GM12878 (cell line): ENCODE measurements around the gene CORO1C. TPM values are rescaled to one million over a fixed set of nuclear protein-coding genes. Genes with fewer than 3 reads are reported as not detected.

Source experiments
- ATAC-seq: fragments of 200-7000 bp; cut with Tn5 transposase; 3 replicates; pipeline ENCODE4 v1.9.1; 2020; ENCODE audit warnings: mild to moderate bottlenecking, moderate library complexity
- BruUV-seq: library from RNA; stranded (reverse); fragments of 400-500 nt; replicated peaks from 2 replicates; lab custom pipeline; 2021; lab: Mats Ljungman, UMichigan
- CTCF ChIA-PET: fragments of 300-600 bp; sonication (Branson Sonifier 250); formaldehyde crosslinking; extraction: SDS; loops from one replicate; lab custom pipeline; 2021; ENCODE audit warnings: inconsistent platforms; lab: Yijun Ruan, JAX
- POLR2A ChIA-PET: fragments of 350-600 bp; formaldehyde crosslinking; extraction: SDS; loops from one replicate; lab custom pipeline; 2021; ENCODE audit warnings: inconsistent platforms; lab: Charles Lee
- RAD21 ChIA-PET: fragments of 300-600 bp; sonication (Branson Sonifier 250); formaldehyde crosslinking; loops from one replicate; lab custom pipeline; 2023; ENCODE audit warnings: antibody characterized with exemption; ENCODE audit not compliant: unreplicated experiment; lab: Charles Lee
- SMC1A ChIA-PET: fragments of 300-600 bp; sonication (Branson Sonifier 250); formaldehyde crosslinking; loops from one replicate; lab custom pipeline; 2023; ENCODE audit not compliant: unreplicated experiment, uncharacterized antibody; lab: Charles Lee
- DNase-seq: peaks from one replicate; pipeline ENCODE4 v3.0.0-alpha.2; 2011; ENCODE audit warnings: low read depth, low spot score
- FAIRE-seq: peaks from 3 replicates; lab custom pipeline; 2011; peaks lifted over from hg19 to GRCh38; lab: Jason Lieb, UNC
- H2AFZ ChIP-seq: 2 replicates; pipeline ENCODE4 v1.6.0; 2011; ENCODE audit warnings: low read depth, low read length, control low read depth; ENCODE audit not compliant: control insufficient read depth
- H3K27ac ChIP-seq: 2 replicates; pipeline ENCODE4 v1.5.1; 2011; ENCODE audit warnings: control low read depth; ENCODE audit not compliant: control insufficient read depth, insufficient read depth
- H3K27me3 ChIP-seq, 2 experiments: replicated peaks in 1 of 2; 2 replicates each; pipeline versions ENCODE4 v1.6.0 to v1.6.1; 2011; ENCODE audit warnings: low read length in 1 of 2; ENCODE audit not compliant: control insufficient read depth in 2 of 2, insufficient read depth in 2 of 2
- H3K36me3 ChIP-seq, 2 experiments: 2 replicates each; pipeline ENCODE4 v1.5.1; 2011; ENCODE audit warnings: low read length in 1 of 2; ENCODE audit not compliant: control insufficient read depth in 2 of 2, insufficient read depth in 2 of 2
- H3K4me1 ChIP-seq: 2 replicates; pipeline ENCODE4 v1.6.1; 2011; ENCODE audit warnings: mild to moderate bottlenecking, low read length, moderate library complexity, mixed read lengths; ENCODE audit not compliant: control insufficient read depth, insufficient read depth
- H3K4me2 ChIP-seq: 2 replicates; pipeline ENCODE4 v1.6.0; 2011; ENCODE audit warnings: control low read depth; ENCODE audit not compliant: control insufficient read depth, insufficient read depth
- H3K4me3 ChIP-seq: fragments of 200-600 bp; sonication (generic); 2 replicates; pipeline ENCODE4 v1.5.1; 2016
- H3K79me2 ChIP-seq: 2 replicates; pipeline ENCODE4 v1.6.0; 2011; ENCODE audit warnings: low read length; ENCODE audit not compliant: control insufficient read depth, insufficient read depth
- H3K9ac ChIP-seq: 2 replicates; pipeline ENCODE4 v1.8.0; 2011; ENCODE audit warnings: low read length, control low read depth, mixed read lengths; ENCODE audit not compliant: control insufficient read depth, insufficient read depth
- H3K9me3 ChIP-seq: replicated peaks from 3 replicates; pipeline ENCODE4 v1.5.1; 2011; ENCODE audit warnings: mild to moderate bottlenecking, low read length; ENCODE audit not compliant: control insufficient read depth, insufficient read depth
- H4K20me1 ChIP-seq: 2 replicates; pipeline ENCODE4 v1.6.0; 2011; ENCODE audit not compliant: control insufficient read depth, insufficient read depth
- DPF2 ChIP-seq: fragments of 450-650 bp; IDR thresholded peaks from 2 replicates; pipeline ENCODE4 v1.6.1; 2017; ENCODE audit warnings: mild to moderate bottlenecking
- GATAD2B ChIP-seq: fragments of 450-650 bp; conservative IDR thresholded peaks from 2 replicates; pipeline ENCODE4 v1.6.1; 2017; ENCODE audit warnings: low read depth, mild to moderate bottlenecking, moderate library complexity
- IKZF1 ChIP-seq: fragments of 450-650 bp; conservative IDR thresholded peaks from 2 replicates; pipeline ENCODE4 v1.6.1; 2017; ENCODE audit warnings: antibody characterized with exemption, mild to moderate bottlenecking
- LARP7 ChIP-seq: fragments of 450-650 bp; IDR thresholded peaks from 2 replicates; pipeline ENCODE4 v1.6.1; 2017; ENCODE audit warnings: mild to moderate bottlenecking
- MYC ChIP-seq: IDR thresholded peaks from 2 replicates; pipeline ENCODE4 v1.6.1; 2011; ENCODE audit warnings: mild to moderate bottlenecking, low read length, moderate library complexity, inconsistent platforms; ENCODE audit not compliant: insufficient read depth, insufficient replicate concordance, insufficient read length, severe bottlenecking
- RUNX3 ChIP-seq: IDR thresholded peaks from 2 replicates; pipeline ENCODE4 v1.6.1; 2012; ENCODE audit warnings: low read length, inconsistent platforms
- SMAD5 ChIP-seq: IDR thresholded peaks from 2 replicates; pipeline ENCODE4 v1.6.1; 2016; ENCODE audit warnings: antibody characterized with exemption, low read depth
- SPI1 ChIP-seq: IDR thresholded peaks from 2 replicates; pipeline ENCODE4 v1.6.1; 2011; ENCODE audit warnings: low read depth, mild to moderate bottlenecking, low read length, moderate library complexity, borderline replicate concordance; ENCODE audit not compliant: insufficient read depth
- STAT3 ChIP-seq: IDR thresholded peaks from 2 replicates; pipeline ENCODE4 v1.6.1; 2011; ENCODE audit warnings: low read depth, low read length, improper control_type of control experiment
- TCF12 ChIP-seq: IDR thresholded peaks from 2 replicates; pipeline ENCODE4 v1.6.1; 2011; ENCODE audit warnings: low read depth, mild to moderate bottlenecking, low read length
- WGBS: methylation state at CpG from one replicate; pipeline ENCODE4 v1.1.6; 2016; ENCODE audit warnings: low lambda C conversion rate; ENCODE audit not compliant: insufficient replicate concordance, insufficient coverage; ENCODE audit errors: missing lambda C conversion rate; 5-methylcytosine and 5-hydroxymethylcytosine counted together
- in situ Hi-C: fragments of 300-500 bp; cut with MboI; formaldehyde crosslinking; loops from 9 replicates; pipeline ENCODE4 v1.14.3; 2018; ENCODE audit warnings: mixed read lengths
- intact Hi-C: fragments of 100-400 bp; cut with micrococcal nuclease; formaldehyde crosslinking; loops from one replicate; pipeline ENCODE4 v1.14.2; 2022; ENCODE audit not compliant: unreplicated experiment
- polyA plus RNA-seq, 11 experiments: library from polyadenylated mRNA; depleted of rRNA in 4 of 11; unstranded in 6 of 11; stranded (reverse) in 5 of 11; fragments of >200 nt; fragmentation: Nextera tagmentation in 4 of 11; fragmentation: Illumina TruSeq in 1 of 11; extraction: Ambion mirVana in 4 of 11; extraction: Trizol in 1 of 11; gene quantifications; 1 replicate in 1 of 11; 2 replicates in 10 of 11; pipeline versions ENCODE4 v1.2.1 to v1.2.3, GENCODE V29; 2011 to 2016; ENCODE audit warnings: inconsistent platforms in 2 of 11, missing spikeins in 2 of 11, low read depth in 1 of 11
- total RNA-seq, 4 experiments: library from RNA; depleted of rRNA in 3 of 4; stranded (reverse); fragments of >200 nt in 3 of 4; fragmentation: Illumina TruSeq in 1 of 4; extraction: Trizol in 1 of 4; gene quantifications; 2 replicates each; pipeline versions ENCODE4 v1.2.1 to v1.2.3, GENCODE V29; 2013 to 2021
- TF ChIP-seq, protein P1 (sequence below), 3 experiments: IDR thresholded peaks in 2 of 3; conservative IDR thresholded peaks in 1 of 3; 2 replicates each; pipeline ENCODE4 v1.5.1; 2011; ENCODE audit warnings: low read depth in 3 of 3, low read length in 3 of 3, mild to moderate bottlenecking in 3 of 3, control low read depth in 2 of 3, moderate library complexity in 2 of 3, inconsistent platforms in 1 of 3, mixed read lengths in 1 of 3; ENCODE audit not compliant: control insufficient read depth in 2 of 3, insufficient read depth in 1 of 3; ENCODE audit errors: extremely low read depth in 1 of 3

CORO1C gene
- total and polyA plus RNA-seq, 10 of the 15 experiments (the other 5 are each of a cell fraction or from before 2014, with no cell fraction given), result 52.7 to 254 (median 171) TPM

GRCh38 chr12:108770269-108770829 is 39.0 kb upstream of the CORO1C start:
- BruUV-seq, result no TSS peak
- no peaks in the 10 kb centered on the region for H3K79me2 ChIP-seq
- H3K4me3 ChIP-seq, result no peak overlapping the region
- TF ChIP-seq DPF2, result 0 out of 2 replicates have a peak, but pooled peaks have one; percentile 30
- TF ChIP-seq STAT3, result no peak
- POLR2A ChIA-PET, result interaction anchor here (0.5 kb wide), 1 partner anchor 15 kb away, joined by 3 read pairs; no protein-coding TSS in a partner anchor
- no peak overlapping the region for H3K4me2 ChIP-seq
- WGBS, result 90% methylated on average over 11 of the region's 11 CpGs
- H3K9me3 ChIP-seq, result no peaks in the 10 kb centered on the region
- no peak overlapping the region for H3K27ac ChIP-seq
- DNase-seq (no peak), ATAC-seq (no peak), FAIRE-seq (no peak)
- peaks cover 29% of the 10 kb centered on the region for H3K4me1 ChIP-seq
- CTCF ChIA-PET, result interaction anchor here (1.5 to 4.6 kb wide), 3 partner anchors 33 to 105 kb away, joined by 4 to 23 read pairs (median 12); no protein-coding TSS in a partner anchor
- no peak overlapping the region for H2AFZ ChIP-seq
- in situ Hi-C loops, result no loop called here
- no peaks in the 10 kb centered on the region for H3K36me3 ChIP-seq
- H3K27me3 ChIP-seq, result no peaks in the 10 kb centered on the region
- RAD21 ChIA-PET, result interaction anchor here (1.6 kb wide), 1 partner anchor 152 kb away, joined by 3 read pairs; no protein-coding TSS in a partner anchor
- SMC1A ChIA-PET, result interaction anchor here (0.6 to 3.6 kb wide), 6 partner anchors 18 to 180 kb away, joined by 3 to 15 read pairs (median 3); no protein-coding TSS in a partner anchor
- H4K20me1 ChIP-seq, result no peaks in the 10 kb centered on the region
- H3K9ac ChIP-seq, result no peak overlapping the region
- intact Hi-C loops, result no loop called here

GRCh38 chr12:108768591-108769500 is 37.5 kb upstream of the CORO1C start:
- CTCF ChIA-PET, result interaction anchor here (0.6 to 4.6 kb wide), 9 partner anchors 10 to 192 kb away, joined by 3 to 23 read pairs (median 4); no protein-coding TSS in a partner anchor
- SMC1A ChIA-PET, result interaction anchor here (0.6 to 3.6 kb wide), 7 partner anchors 9 to 249 kb away, joined by 3 to 15 read pairs (median 3); no protein-coding TSS in a partner anchor
- intact Hi-C loops, result no loop called here
- 5% methylated on average over 37 of the region's 40 CpGs for WGBS
- Histone ChIP-seq H3K36me3 (no peaks in the 10 kb centered on the region), H3K4me2 (peak overlapping the region; percentile 88), H2AFZ (peak overlapping the region; percentile 46), H3K4me3 (0 out of 2 replicates have a peak overlapping the region, but pooled peaks have one; percentile 10), H3K9ac (no peak overlapping the region), H3K79me2 (no peaks in the 10 kb centered on the region), H3K4me1 (peaks cover 29% of the 10 kb centered on the region), H3K9me3 (no peaks in the 10 kb centered on the region), H3K27ac (no peak overlapping the region), H4K20me1 (no peaks in the 10 kb centered on the region), H3K27me3 (no peaks in the 10 kb centered on the region)
- BruUV-seq, result no TSS peak
- RAD21 ChIA-PET, result interaction anchor here (1.2 to 2.9 kb wide), 5 partner anchors 82 to 182 kb away, joined by 3 to 14 read pairs (median 3); no protein-coding TSS in a partner anchor
- DNase-seq, result peak; percentile 17
- in situ Hi-C loops, result no loop called here
- peak; percentile 86 for ATAC-seq
- no peak for FAIRE-seq
- POLR2A ChIA-PET, result interaction anchor here (0.6 to 1.0 kb wide), 2 partner anchors 8 to 134 kb away, joined by 4 read pairs; no protein-coding TSS in a partner anchor
- TF ChIP-seq, protein P1, sequence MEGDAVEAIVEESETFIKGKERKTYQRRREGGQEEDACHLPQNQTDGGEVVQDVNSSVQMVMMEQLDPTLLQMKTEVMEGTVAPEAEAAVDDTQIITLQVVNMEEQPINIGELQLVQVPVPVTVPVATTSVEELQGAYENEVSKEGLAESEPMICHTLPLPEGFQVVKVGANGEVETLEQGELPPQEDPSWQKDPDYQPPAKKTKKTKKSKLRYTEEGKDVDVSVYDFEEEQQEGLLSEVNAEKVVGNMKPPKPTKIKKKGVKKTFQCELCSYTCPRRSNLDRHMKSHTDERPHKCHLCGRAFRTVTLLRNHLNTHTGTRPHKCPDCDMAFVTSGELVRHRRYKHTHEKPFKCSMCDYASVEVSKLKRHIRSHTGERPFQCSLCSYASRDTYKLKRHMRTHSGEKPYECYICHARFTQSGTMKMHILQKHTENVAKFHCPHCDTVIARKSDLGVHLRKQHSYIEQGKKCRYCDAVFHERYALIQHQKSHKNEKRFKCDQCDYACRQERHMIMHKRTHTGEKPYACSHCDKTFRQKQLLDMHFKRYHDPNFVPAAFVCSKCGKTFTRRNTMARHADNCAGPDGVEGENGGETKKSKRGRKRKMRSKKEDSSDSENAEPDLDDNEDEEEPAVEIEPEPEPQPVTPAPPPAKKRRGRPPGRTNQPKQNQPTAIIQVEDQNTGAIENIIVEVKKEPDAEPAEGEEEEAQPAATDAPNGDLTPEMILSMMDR (IDR thresholded peaks at IDR 0.05 in 2 of 3, conservative IDR thresholded peaks at IDR 0.05 in 1 of 3; ENCODE audit: control insufficient read depth in 2 of 3, extremely low read depth in 1 of 3, insufficient read depth in 1 of 3, low read depth in 3 of 3, low read length in 3 of 3), result 0 out of 6 replicates have a peak, but pooled peaks of 1 of the 3 experiments have one; percentile 0
- peak; percentile 59; the same call in 1 of the 2 replicates for TF ChIP-seq SPI1
- TF ChIP-seq TCF12, result 0 out of 2 replicates have a peak, but pooled peaks have one; percentile 2
- TF ChIP-seq LARP7, result 0 out of 2 replicates have a peak, but pooled peaks have one; percentile 33
- no peak for TF ChIP-seq SMAD5
- TF ChIP-seq MYC, result no peak
- TF ChIP-seq DPF2, result peak; percentile 37; the same call in 1 of the 2 replicates
- TF ChIP-seq RUNX3, result peak; percentile 26; the same call in 1 of the 2 replicates
- TF ChIP-seq IKZF1, result peak; percentile 72
- TF ChIP-seq GATAD2B, result peak; percentile 49; the same call in 1 of the 2 replicates
